IMR-90 (cell line): Measurements from ENCODE around the gene HSPA6. TPM values are rescaled to one million over a fixed set of nuclear protein-coding genes. Genes with fewer than 3 reads are reported as not detected.
"Not testable (repeated sequence)": the region's sequence is repeated elsewhere in the genome, so short reads cannot be mapped to it uniquely, and the experiment has no call there.

ENCODE experiments used
- ATAC-seq: fragments of 200-7000 bp; cut with Tn5 transposase; 2 replicates; pipeline ENCODE4 v1.9.1; 2020; ENCODE audit warnings: low read depth, mild to moderate bottlenecking, moderate library complexity
- BruUV-seq: library from RNA; stranded (reverse); fragments of 400-500 nt; replicated peaks from 2 replicates; lab custom pipeline; 2021; lab: Mats Ljungman, UMichigan
- CTCF ChIA-PET: fragments of 300-600 bp; formaldehyde crosslinking; extraction: SDS; loops from one replicate; lab custom pipeline; 2021; ENCODE audit warnings: antibody characterized with exemption; lab: Yijun Ruan, JAX
- POLR2A ChIA-PET: fragments of 300-600 bp; sonication (Branson Sonifier 250); formaldehyde crosslinking; loops from one replicate; lab custom pipeline; 2022; ENCODE audit warnings: antibody characterized with exemption; ENCODE audit not compliant: unreplicated experiment; lab: Charles Lee
- DNase-seq: peaks from one replicate; pipeline ENCODE4 v3.0.0; 2013
- H2AFZ ChIP-seq: replicated peaks from 2 replicates; pipeline ENCODE3; 2013; ENCODE audit warnings: low read length, mild to moderate bottlenecking; ENCODE audit not compliant: poor library complexity
- H2AK5ac ChIP-seq: 2 replicates; pipeline ENCODE4 v1.6.1; 2013; ENCODE audit warnings: low read depth, low read length, inconsistent platforms
- H2AK9ac ChIP-seq: replicated peaks from 2 replicates; pipeline ENCODE3; 2013; ENCODE audit warnings: mild to moderate bottlenecking, low read depth, low read length, moderate library complexity; ENCODE audit not compliant: poor library complexity
- H2BK120ac ChIP-seq: 2 replicates; pipeline ENCODE4 v1.6.1; 2013; ENCODE audit warnings: low read depth, low read length, inconsistent platforms
- H2BK15ac ChIP-seq: 3 replicates; pipeline ENCODE4 v1.6.1; 2013; ENCODE audit warnings: low read depth, low read length, inconsistent platforms
- H2BK20ac ChIP-seq: 2 replicates; pipeline ENCODE4 v1.6.1; 2013; ENCODE audit warnings: low read depth, mild to moderate bottlenecking, inconsistent platforms, low read length, moderate library complexity
- H2BK5ac ChIP-seq: 2 replicates; pipeline ENCODE4 v1.6.1; 2013; ENCODE audit warnings: mild to moderate bottlenecking, low read depth, low read length, inconsistent platforms; ENCODE audit not compliant: poor library complexity, severe bottlenecking
- H3K14ac ChIP-seq: replicated peaks from 2 replicates; pipeline ENCODE4 v1.6.1; 2013; ENCODE audit warnings: low read depth, low read length, inconsistent platforms
- H3K18ac ChIP-seq: 2 replicates; pipeline ENCODE4 v1.6.1; 2013; ENCODE audit warnings: low read depth, low read length, control low read depth
- H3K23ac ChIP-seq: 2 replicates; pipeline ENCODE4 v1.6.1; 2013; ENCODE audit warnings: low read depth, low read length, inconsistent platforms
- H3K27ac ChIP-seq: 2 replicates; pipeline ENCODE4 v1.5.1; 2013; ENCODE audit warnings: mild to moderate bottlenecking, control low read depth, low read length; ENCODE audit not compliant: insufficient read depth
- H3K27me3 ChIP-seq: 2 replicates; pipeline ENCODE4 v1.6.1; 2013; ENCODE audit warnings: low read length; ENCODE audit not compliant: control insufficient read depth, insufficient read depth
- H3K36me3 ChIP-seq: 2 replicates; pipeline ENCODE4 v1.6.1; 2013; ENCODE audit warnings: low read length, mixed read lengths; ENCODE audit not compliant: control insufficient read depth, insufficient read depth
- H3K4ac ChIP-seq: 2 replicates; pipeline ENCODE4 v1.6.1; 2013; ENCODE audit warnings: low read depth, low read length, inconsistent platforms
- H3K4me1 ChIP-seq: 2 replicates; pipeline ENCODE4 v1.6.1; 2013; ENCODE audit warnings: low read length, mixed read lengths; ENCODE audit not compliant: control insufficient read depth, insufficient read depth
- H3K4me2 ChIP-seq: 2 replicates; pipeline ENCODE4 v1.6.1; 2013; ENCODE audit warnings: low read depth, mild to moderate bottlenecking, control low read depth, low read length, moderate library complexity
- H3K4me3 ChIP-seq: 2 replicates; pipeline ENCODE4 v1.5.1; 2013; ENCODE audit warnings: low read depth, mild to moderate bottlenecking, control low read depth, low read length, moderate library complexity; ENCODE audit not compliant: insufficient read depth
- H3K56ac ChIP-seq: 2 replicates; pipeline ENCODE4 v1.6.1; 2013; ENCODE audit warnings: low read length, inconsistent platforms; ENCODE audit not compliant: insufficient read depth; ENCODE audit errors: extremely low read depth
- H3K79me1 ChIP-seq, 2 experiments: 2 replicates each; pipeline ENCODE4 v1.6.1; 2013; ENCODE audit warnings: low read length in 2 of 2, inconsistent platforms in 1 of 2, low read depth in 1 of 2
- H3K9ac ChIP-seq: 2 replicates; pipeline ENCODE4 v1.6.1; 2013; ENCODE audit warnings: low read depth, low read length, control low read depth
- H3K9me1 ChIP-seq: 2 replicates; pipeline ENCODE4 v1.6.1; 2013; ENCODE audit warnings: low read length, inconsistent platforms; ENCODE audit not compliant: insufficient read depth
- H3K9me3 ChIP-seq: 2 replicates; pipeline ENCODE4 v1.6.1; 2013; ENCODE audit warnings: low read length; ENCODE audit not compliant: control insufficient read depth, insufficient read depth
- H4K20me1 ChIP-seq: 2 replicates; pipeline ENCODE4 v1.6.1; 2013; ENCODE audit warnings: low read length, inconsistent platforms; ENCODE audit not compliant: insufficient read depth
- H4K5ac ChIP-seq: 2 replicates; pipeline ENCODE4 v1.6.1; 2013; ENCODE audit warnings: mild to moderate bottlenecking, low read depth, low read length, control low read depth
- H4K8ac ChIP-seq, 2 experiments: 2 replicates each; pipeline ENCODE4 v1.6.1; 2013; ENCODE audit warnings: low read depth in 2 of 2, low read length in 2 of 2, control low read depth in 1 of 2, inconsistent platforms in 1 of 2
- H4K91ac ChIP-seq: 2 replicates; pipeline ENCODE4 v1.6.1; 2013; ENCODE audit warnings: low read depth, low read length, inconsistent platforms; ENCODE audit not compliant: insufficient read depth
- WGBS, 2 experiments: methylation state at CpG; one replicate each; pipeline versions ENCODE4 v1.1.5 to v1.1.7; 2013; ENCODE audit warnings: missing lambda C conversion rate in 2 of 2; ENCODE audit not compliant: insufficient read length in 1 of 2; ENCODE audit errors: extremely low coverage in 2 of 2; 5-methylcytosine and 5-hydroxymethylcytosine counted together
- dilution Hi-C: fragments of 300-500 bp; cut with HindIII; formaldehyde crosslinking; loops from one replicate; pipeline ENCODE4 v1.14.3; 2018; ENCODE audit warnings: low sequenced_read_pairs; ENCODE audit not compliant: unreplicated experiment
- in situ Hi-C: fragments of 300-500 bp; cut with MboI; formaldehyde crosslinking; loops from 3 replicates; pipeline ENCODE4 v1.14.3; 2019; ENCODE audit warnings: low sequenced_read_pairs, inconsistent platforms, mixed read lengths
- intact Hi-C: fragments of 100-400 bp; cut with micrococcal nuclease; formaldehyde crosslinking; loops from 2 replicates; pipeline ENCODE4 v1.10.0; 2022
- polyA plus RNA-seq, 3 experiments: library from polyadenylated mRNA; depleted of rRNA; stranded (reverse); fragments of >200 nt; gene quantifications; 2 replicates each; pipeline ENCODE4 v1.2.3, GENCODE V29; 2012; ENCODE audit warnings: low replicate concordance in 1 of 3
- total RNA-seq: library from RNA; depleted of rRNA; stranded (reverse); fragments of >200 nt; gene quantifications from 2 replicates; pipeline ENCODE4 v1.2.3, GENCODE V29; 2012

Gene HSPA6
- total and polyA plus RNA-seq, 2 of the 4 experiments (the other 2 are of a cell fraction) = 0.54 to 0.67 TPM

- dilution Hi-C loops, H3K4me2 ChIP-seq, H4K20me1 ChIP-seq, H4K91ac ChIP-seq, ATAC-seq, POLR2A ChIA-PET, H3K9ac ChIP-seq, H3K4me1 ChIP-seq, H2BK120ac ChIP-seq, H2AFZ ChIP-seq, H2BK20ac ChIP-seq, H3K4ac ChIP-seq, H2AK5ac ChIP-seq, H3K27me3 ChIP-seq, H3K27ac ChIP-seq, in situ Hi-C loops, H3K79me1 ChIP-seq, H3K18ac ChIP-seq, H3K14ac ChIP-seq, intact Hi-C loops, H3K9me3 ChIP-seq, H3K4me3 ChIP-seq, H2BK5ac ChIP-seq, H3K9me1 ChIP-seq, H3K23ac ChIP-seq, BruUV-seq, H3K56ac ChIP-seq, CTCF ChIA-PET, H2AK9ac ChIP-seq, H4K8ac ChIP-seq, H4K5ac ChIP-seq, H3K36me3 ChIP-seq, DNase-seq, H2BK15ac ChIP-seq: not testable (repeated sequence)
- no CpG with 5 or more reads among the region's 3 CpGs for WGBS, 2 experiments
These were observed 30.0 kb downstream of the HSPA6 start for GRCh38 chr1:161554340-161554739.

DNA sequence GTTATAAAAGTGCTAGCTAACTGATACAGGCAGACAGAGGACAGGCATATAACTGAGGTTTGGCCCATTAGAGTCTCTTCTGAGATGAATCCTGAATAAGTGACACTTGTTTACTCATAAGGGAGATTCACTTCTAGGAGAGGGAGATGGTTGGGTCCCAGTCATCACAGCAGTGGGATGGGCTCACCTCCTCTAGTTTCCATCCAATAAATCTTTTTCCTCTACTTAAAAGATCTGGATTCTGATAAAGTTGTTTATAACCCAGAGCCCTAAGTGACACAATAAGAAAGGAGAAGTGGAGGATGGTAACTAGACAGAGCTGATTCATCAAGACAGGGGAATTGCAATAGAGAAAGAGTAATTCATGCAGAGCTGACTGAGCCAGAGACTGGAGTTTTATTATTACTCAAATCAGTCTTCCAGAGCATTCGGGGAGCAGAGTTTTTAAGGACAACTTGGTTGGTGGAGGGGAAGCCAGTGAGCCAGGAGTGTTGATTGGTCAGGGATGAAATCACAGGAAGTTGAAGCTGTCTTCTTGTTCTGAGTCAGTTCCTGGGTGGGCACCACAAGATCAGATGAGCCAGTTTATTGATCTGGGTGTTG lies 30.6 kb downstream of the HSPA6 start:
- H4K8ac ChIP-seq, H2BK5ac ChIP-seq, H2AK5ac ChIP-seq, H3K4me1 ChIP-seq, H3K23ac ChIP-seq, H3K79me1 ChIP-seq, H3K27ac ChIP-seq, dilution Hi-C loops, H3K4me2 ChIP-seq, H3K27me3 ChIP-seq, H3K4ac ChIP-seq, H3K18ac ChIP-seq, H2AFZ ChIP-seq, in situ Hi-C loops, DNase-seq, H3K56ac ChIP-seq, CTCF ChIA-PET, H3K9me3 ChIP-seq, H3K9ac ChIP-seq, ATAC-seq, H4K5ac ChIP-seq, H3K9me1 ChIP-seq, H3K4me3 ChIP-seq, H2AK9ac ChIP-seq, H4K20me1 ChIP-seq, H3K36me3 ChIP-seq, intact Hi-C loops, H2BK20ac ChIP-seq, BruUV-seq, H4K91ac ChIP-seq, H2BK15ac ChIP-seq, POLR2A ChIA-PET, H3K14ac ChIP-seq, H2BK120ac ChIP-seq: not testable (repeated sequence)
- no CpG with 5 or more reads among the region's 1 CpG for WGBS, 2 experiments
